Stimulated activated CD8-positive, alpha-beta memory T cell treated with anti-CD3 and anti-CD28 coated beads, Interleukin-4, amount 100 ng/mL, for 24 hours (primary cell): ENCODE results near the gene OGFR.
A peak's percentile ranks its signal among the peaks of the same experiment; 100 is the strongest.

Experiments
- DNase-seq: peaks from one replicate; pipeline ENCODE4 v3.0.0-alpha.2; 2020; ENCODE audit warnings: low read depth

The OGFR gene

GRCh38 chr20:62800314-62801259 lies 4.0 kb upstream of the OGFR start:
- no peak for DNase-seq

GRCh38 chr20:62801284-62802010 lies 3.2 kb upstream of the OGFR start:
- DNase-seq, result no peak

GRCh38 chr20:62802026-62802712 lies 2.5 kb upstream of the OGFR start:
- no peak for DNase-seq

GRCh38 chr20:62804021-62804626 lies 511 bp upstream of the OGFR start:
- no peak for DNase-seq

GRCh38 chr20:62805155-62805710 lies 598 bp downstream of the OGFR start:
- no peak for DNase-seq

- no peak for DNase-seq
Measured at GRCh38 chr20:62805711-62806382, 1.2 kb downstream of the OGFR start.

- DNase-seq, result no peak
Measured at GRCh38 chr20:62806383-62807050, 1.9 kb downstream of the OGFR start.

GRCh38 chr20:62807444-62808210 lies 3.0 kb downstream of the OGFR start:
- no peak for DNase-seq

- peak; percentile 66 for DNase-seq
Measured at GRCh38 chr20:62808211-62808865, 3.7 kb downstream of the OGFR start.

GRCh38 chr20:62809530-62810428 lies 5.1 kb downstream of the OGFR start:
- DNase-seq, result no peak

- no peak for DNase-seq
Measured at GRCh38 chr20:62811320-62811719, 6.7 kb downstream of the OGFR start.

- DNase-seq, result no peak
Measured at GRCh38 chr20:62811720-62812119, 7.1 kb downstream of the OGFR start.

GRCh38 chr20:62812181-62812906 lies 7.7 kb downstream of the OGFR start:
- DNase-seq, result no peak

GRCh38 chr20:62812907-62813200 lies 8.2 kb downstream of the OGFR start:
- no peak for DNase-seq

- DNase-seq, result no peak
Measured at GRCh38 chr20:62813588-62813987, 9.0 kb downstream of the OGFR start.

- no peak for DNase-seq
Measured at GRCh38 chr20:62814060-62814708, 9.5 kb downstream of the OGFR start.

- no peak for DNase-seq
Measured at GRCh38 chr20:62814709-62815065, 10.1 kb downstream of the OGFR start.
